BJ (cell line): Measurements from ENCODE around the gene FANCL. TPM values are rescaled to one million over a fixed set of nuclear protein-coding genes. Genes with fewer than 3 reads are reported as not detected.
"Not testable (repeated sequence)": the region's sequence is repeated elsewhere in the genome, so short reads cannot be mapped to it uniquely, and the experiment has no call there.

ENCODE experiments used
- CTCF ChIA-PET: fragments of 350-600 bp; formaldehyde crosslinking; extraction: SDS; loops from one replicate; lab custom pipeline; 2021; ENCODE audit warnings: antibody characterized with exemption, inconsistent platforms; lab: Yijun Ruan, JAX
- POLR2A ChIA-PET: fragments of 300-600 bp; sonication (Branson Sonifier 250); formaldehyde crosslinking; extraction: SDS; loops from one replicate; lab custom pipeline; 2021; ENCODE audit warnings: antibody characterized with exemption; lab: Charles Lee
- DNase-seq: peaks from one replicate; pipeline ENCODE4 v3.0.0-alpha.2; 2011; ENCODE audit warnings: low read depth
- H3K27me3 ChIP-seq: 2 replicates; pipeline ENCODE4 v1.6.0; 2011; ENCODE audit warnings: low read length; ENCODE audit not compliant: control insufficient read depth, insufficient read depth
- H3K36me3 ChIP-seq: 2 replicates; pipeline ENCODE4 v1.5.1; 2011; ENCODE audit warnings: low read length; ENCODE audit not compliant: control insufficient read depth, insufficient read depth
- H3K4me3 ChIP-seq: 2 replicates; pipeline ENCODE4 v1.5.1; 2011; ENCODE audit warnings: low read depth, mild to moderate bottlenecking, control low read depth, low read length
- CTCF ChIP-seq: IDR thresholded peaks from 2 replicates; pipeline ENCODE4 v1.5.1; 2011; ENCODE audit warnings: low read depth, mild to moderate bottlenecking, control low read depth, inconsistent platforms, low read length, moderate library complexity; ENCODE audit not compliant: insufficient read depth
- polyA plus RNA-seq: library from polyadenylated mRNA; depleted of rRNA; stranded (reverse); fragments of >200 nt; gene quantifications from 2 replicates; pipeline ENCODE4 v1.2.3, GENCODE V29; 2011

Gene FANCL
- polyA plus RNA-seq, 1 experiment, result 6.4 TPM

DNA sequence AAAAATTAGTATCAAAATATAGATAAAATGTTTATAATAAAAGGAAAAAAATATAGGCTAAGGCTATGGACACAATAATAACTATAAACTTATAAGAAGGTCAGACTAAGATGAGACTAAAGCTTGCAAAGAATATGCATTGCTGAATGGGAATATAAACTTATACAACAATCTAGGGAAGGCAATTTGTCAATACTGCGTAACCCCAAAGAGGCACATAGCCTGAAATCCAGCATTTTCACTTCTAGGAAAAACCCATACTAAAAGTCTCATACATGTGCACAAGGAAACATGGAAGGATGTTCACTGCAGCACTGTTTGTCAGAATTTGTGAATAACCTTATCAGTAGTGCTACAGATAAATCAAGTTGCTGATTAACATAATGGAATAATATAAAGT lies 45.5 kb downstream of the FANCL start:
- no peak for DNase-seq
- CTCF ChIA-PET, result no interaction called here
- no peak overlapping the region for H3K4me3 ChIP-seq
- H3K36me3 ChIP-seq, result no peaks in the 10 kb centered on the region
- no peaks in the 10 kb centered on the region for H3K27me3 ChIP-seq
- POLR2A ChIA-PET, result no interaction called here
- no peak for TF ChIP-seq CTCF

DNA sequence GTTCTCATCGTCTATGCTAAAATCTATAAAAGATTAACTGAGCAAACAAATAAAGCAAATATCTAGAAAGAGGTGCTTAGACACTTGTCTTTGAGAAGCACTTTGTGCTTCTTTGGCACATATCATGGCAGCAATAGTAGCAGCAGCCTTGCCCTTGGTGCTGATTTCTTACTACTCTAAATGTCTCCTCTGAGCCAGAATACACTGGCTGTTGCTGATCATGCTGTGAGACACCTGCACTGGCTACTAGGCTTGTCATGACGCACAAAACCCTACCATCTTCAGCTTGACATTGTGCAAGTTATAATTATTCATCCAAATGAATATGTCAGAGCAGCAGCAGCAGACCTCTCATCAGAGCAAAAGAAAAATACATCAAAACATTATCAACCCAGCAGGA lies 46.7 kb downstream of the FANCL start:
- TF ChIP-seq CTCF, result no peak
- Histone ChIP-seq H3K27me3 (no peaks in the 10 kb centered on the region), H3K4me3 (no peak overlapping the region), H3K36me3 (no peaks in the 10 kb centered on the region)
- no peak for DNase-seq
- POLR2A ChIA-PET, result no interaction called here
- CTCF ChIA-PET, result no interaction called here

- POLR2A ChIA-PET, CTCF ChIA-PET, DNase-seq, H3K27me3 ChIP-seq, H3K4me3 ChIP-seq, H3K36me3 ChIP-seq: not testable (repeated sequence)
Observed at GRCh38 chr2:58187022-58187421, 54.1 kb downstream of the FANCL start.

DNA sequence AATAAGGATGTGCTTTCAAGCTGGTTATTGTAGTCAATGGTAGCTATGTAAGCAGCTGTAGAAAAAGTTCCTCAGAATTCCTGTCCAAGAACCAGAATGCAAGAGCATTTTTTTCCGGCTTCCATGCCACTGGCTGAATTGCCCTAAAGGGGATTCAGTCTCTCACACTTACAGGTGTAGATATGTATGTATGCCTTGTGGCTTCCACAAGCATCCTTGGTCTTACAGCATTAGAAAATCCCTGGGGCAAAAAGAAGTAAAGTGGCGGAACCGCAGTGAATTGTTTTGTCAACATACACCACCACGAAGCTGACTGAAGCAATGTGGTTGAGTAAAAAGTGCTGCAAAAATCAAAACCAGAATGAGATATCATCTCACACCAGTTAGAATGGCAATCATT lies 54.6 kb downstream of the FANCL start:
- Histone ChIP-seq H3K4me3 (no peak overlapping the region), H3K36me3 (no peaks in the 10 kb centered on the region), H3K27me3 (no peaks in the 10 kb centered on the region)
- no peak for TF ChIP-seq CTCF
- ChIA-PET CTCF (no interaction called here), POLR2A (no interaction called here)
- DNase-seq, result no peak

DNA sequence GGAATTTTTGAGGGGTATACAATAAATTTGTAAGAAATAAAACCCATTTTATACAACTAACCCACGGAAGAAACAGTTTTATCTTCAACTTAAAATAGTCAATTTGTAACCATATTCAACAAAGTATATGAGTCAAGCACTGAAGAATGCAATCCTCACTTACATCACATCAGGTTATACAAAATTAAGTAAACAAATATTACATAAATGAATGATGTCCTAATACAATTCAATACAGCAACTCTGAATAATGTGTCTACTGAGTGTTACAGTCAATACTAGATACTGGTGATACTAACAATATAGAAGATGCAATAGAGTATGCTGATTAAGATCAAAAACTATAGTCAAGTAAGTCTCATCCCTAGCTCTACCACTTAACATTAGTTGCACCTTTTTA lies 58.6 kb downstream of the FANCL start:
- Histone ChIP-seq H3K4me3 (no peak overlapping the region), H3K27me3 (no peaks in the 10 kb centered on the region), H3K36me3 (no peaks in the 10 kb centered on the region)
- ChIA-PET POLR2A (no interaction called here), CTCF (no interaction called here)
- TF ChIP-seq CTCF, result no peak
- DNase-seq, result no peak

- ChIA-PET CTCF (no interaction called here), POLR2A (no interaction called here)
- no peaks in the 10 kb centered on the region for H3K27me3 ChIP-seq
- no peak for TF ChIP-seq CTCF
- no peak overlapping the region for H3K4me3 ChIP-seq
- no peaks in the 10 kb centered on the region for H3K36me3 ChIP-seq
- DNase-seq, result no peak
Observed at GRCh38 chr2:58180635-58181034, 60.5 kb downstream of the FANCL start.

DNA sequence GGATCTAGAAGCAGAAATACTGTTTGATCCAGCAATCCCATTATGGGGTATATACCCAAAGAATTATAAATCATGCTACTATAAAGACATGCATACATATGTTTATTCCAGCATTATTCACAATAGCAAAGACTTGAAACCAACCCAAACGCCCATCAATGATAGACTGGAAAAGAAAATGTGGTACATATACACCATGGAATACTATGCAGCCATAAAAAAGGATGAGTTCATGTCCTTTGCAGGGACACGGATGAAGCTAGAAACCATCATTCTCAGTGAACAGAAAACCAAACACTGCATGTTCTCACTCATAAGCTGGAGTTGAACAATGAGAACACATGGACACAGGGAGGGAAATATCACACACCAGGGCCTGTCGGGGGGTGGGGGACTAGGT lies 61.0 kb downstream of the FANCL start:
- H3K36me3 ChIP-seq, H3K27me3 ChIP-seq, POLR2A ChIA-PET, H3K4me3 ChIP-seq, CTCF ChIA-PET, DNase-seq: not testable (repeated sequence)

DNA sequence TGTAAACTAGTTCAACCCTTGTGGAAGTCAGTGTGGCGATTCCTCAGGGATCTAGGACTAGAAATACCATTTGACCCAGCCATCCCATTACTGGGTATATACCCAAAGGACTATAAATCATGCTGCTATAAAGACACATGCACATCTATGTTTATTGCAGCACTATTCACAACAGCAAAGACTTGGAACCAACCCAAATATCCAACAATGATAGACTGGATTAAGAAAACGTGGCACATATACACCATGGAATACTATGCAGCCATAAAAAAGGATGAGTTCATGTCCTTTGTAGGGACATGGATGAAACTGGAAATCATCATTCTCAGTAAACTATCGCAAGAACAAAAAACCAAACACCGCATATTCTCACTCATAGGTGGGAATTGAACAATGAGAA lies 63.9 kb downstream of the FANCL start:
- H3K4me3 ChIP-seq, CTCF ChIA-PET, H3K27me3 ChIP-seq, POLR2A ChIA-PET, DNase-seq, H3K36me3 ChIP-seq: not testable (repeated sequence)

- DNase-seq, POLR2A ChIA-PET, H3K36me3 ChIP-seq, H3K27me3 ChIP-seq, H3K4me3 ChIP-seq, CTCF ChIA-PET: not testable (repeated sequence)
Observed at GRCh38 chr2:58171831-58172230, 69.3 kb downstream of the FANCL start.
